Gastroesophageal sphincter (tissue), 3 donors: ENCODE results near the gene ATP10D.

ENCODE experiments used
- CTCF ChIP-seq, 4 experiments: fragments of 200-600 bp in 2 of 4; fragments of 450-650 bp in 2 of 4; sonication (generic) in 1 of 4; IDR thresholded peaks; one replicate each; pipeline ENCODE4 v1.5.1; 2017 to 2019; ENCODE audit warnings: antibody characterized with exemption in 4 of 4, mild to moderate bottlenecking in 2 of 4, moderate library complexity in 2 of 4
- EP300 ChIP-seq: sonication (generic); formaldehyde crosslinking; IDR thresholded peaks from one replicate; pipeline ENCODE4 v1.6.1; 2017; ENCODE audit warnings: antibody characterized with exemption, mild to moderate bottlenecking
- POLR2A ChIP-seq, 2 donors: fragments of 450-650 bp; IDR thresholded peaks; one replicate each; pipeline ENCODE4 v1.6.1; 2017; ENCODE audit warnings: antibody characterized with exemption in 2 of 2, mild to moderate bottlenecking in 2 of 2, moderate library complexity in 1 of 2

DNA sequence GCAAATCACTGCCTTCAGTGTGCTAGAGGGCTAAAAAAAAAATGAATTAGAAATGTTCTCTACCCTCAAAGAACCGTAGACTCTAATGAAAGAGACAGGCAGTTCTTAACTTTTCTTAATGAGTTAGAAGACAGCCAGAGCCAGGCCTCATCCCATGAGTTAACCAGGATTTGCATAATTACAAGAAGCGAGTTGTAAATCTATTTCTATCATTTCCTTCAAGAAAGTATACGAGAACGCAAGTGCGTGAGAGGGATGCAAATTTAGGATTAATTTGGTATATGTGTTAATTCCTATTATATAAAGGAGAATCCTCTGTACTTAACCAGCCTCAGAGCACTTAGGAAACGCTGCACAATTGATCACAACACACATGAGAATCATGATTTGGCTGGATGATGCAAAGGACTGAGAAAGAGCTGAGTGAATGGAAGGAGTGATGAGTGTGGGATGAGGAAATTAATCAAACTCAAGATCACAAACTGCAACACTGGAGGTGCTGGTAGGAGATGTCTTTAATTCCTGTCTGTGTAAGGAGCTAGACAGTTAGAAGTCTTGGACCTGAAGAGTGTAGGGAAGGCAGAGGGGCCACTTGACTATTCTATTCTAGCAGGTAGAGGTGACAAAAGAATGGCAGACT is 157.2 kb downstream of the ATP10D start:
- TF ChIP-seq CTCF (IDR thresholded peaks at IDR 0.05) (no peak), POLR2A (IDR thresholded peaks at IDR 0.05) (no peak), EP300 (no peak)
